GM12873 (cell line): Measurements from ENCODE around the gene SH2D1B.

ENCODE experiments used
- TF ChIP-seq, protein P1 (sequence below): IDR thresholded peaks from 2 replicates; pipeline ENCODE4 v1.5.1; 2012; ENCODE audit warnings: low read depth, mild to moderate bottlenecking, moderate library complexity, low read length, control low read depth; ENCODE audit not compliant: insufficient read depth; ENCODE audit errors: missing control alignments

SH2D1B gene

DNA sequence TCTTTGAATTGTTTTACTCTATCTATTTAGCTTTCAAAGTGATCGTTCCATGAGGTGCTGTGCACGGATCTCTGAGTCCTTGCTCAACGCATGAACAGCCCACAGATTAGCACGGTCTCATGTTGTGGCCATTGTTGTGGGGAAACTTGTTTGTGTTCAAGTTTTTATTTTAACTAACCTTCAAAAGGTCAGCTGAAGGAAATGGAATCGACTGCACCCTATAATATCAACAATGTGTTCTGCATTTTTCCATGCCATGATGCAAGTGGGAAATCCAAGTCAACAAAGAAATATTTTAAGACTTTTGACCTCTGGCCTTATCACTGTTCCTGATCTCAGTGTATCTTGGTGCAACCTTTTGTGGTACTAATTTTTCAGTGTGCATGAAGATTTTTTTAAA, 6.1 kb downstream of the SH2D1B start:
- TF ChIP-seq, protein P1, sequence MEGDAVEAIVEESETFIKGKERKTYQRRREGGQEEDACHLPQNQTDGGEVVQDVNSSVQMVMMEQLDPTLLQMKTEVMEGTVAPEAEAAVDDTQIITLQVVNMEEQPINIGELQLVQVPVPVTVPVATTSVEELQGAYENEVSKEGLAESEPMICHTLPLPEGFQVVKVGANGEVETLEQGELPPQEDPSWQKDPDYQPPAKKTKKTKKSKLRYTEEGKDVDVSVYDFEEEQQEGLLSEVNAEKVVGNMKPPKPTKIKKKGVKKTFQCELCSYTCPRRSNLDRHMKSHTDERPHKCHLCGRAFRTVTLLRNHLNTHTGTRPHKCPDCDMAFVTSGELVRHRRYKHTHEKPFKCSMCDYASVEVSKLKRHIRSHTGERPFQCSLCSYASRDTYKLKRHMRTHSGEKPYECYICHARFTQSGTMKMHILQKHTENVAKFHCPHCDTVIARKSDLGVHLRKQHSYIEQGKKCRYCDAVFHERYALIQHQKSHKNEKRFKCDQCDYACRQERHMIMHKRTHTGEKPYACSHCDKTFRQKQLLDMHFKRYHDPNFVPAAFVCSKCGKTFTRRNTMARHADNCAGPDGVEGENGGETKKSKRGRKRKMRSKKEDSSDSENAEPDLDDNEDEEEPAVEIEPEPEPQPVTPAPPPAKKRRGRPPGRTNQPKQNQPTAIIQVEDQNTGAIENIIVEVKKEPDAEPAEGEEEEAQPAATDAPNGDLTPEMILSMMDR = no peak

DNA sequence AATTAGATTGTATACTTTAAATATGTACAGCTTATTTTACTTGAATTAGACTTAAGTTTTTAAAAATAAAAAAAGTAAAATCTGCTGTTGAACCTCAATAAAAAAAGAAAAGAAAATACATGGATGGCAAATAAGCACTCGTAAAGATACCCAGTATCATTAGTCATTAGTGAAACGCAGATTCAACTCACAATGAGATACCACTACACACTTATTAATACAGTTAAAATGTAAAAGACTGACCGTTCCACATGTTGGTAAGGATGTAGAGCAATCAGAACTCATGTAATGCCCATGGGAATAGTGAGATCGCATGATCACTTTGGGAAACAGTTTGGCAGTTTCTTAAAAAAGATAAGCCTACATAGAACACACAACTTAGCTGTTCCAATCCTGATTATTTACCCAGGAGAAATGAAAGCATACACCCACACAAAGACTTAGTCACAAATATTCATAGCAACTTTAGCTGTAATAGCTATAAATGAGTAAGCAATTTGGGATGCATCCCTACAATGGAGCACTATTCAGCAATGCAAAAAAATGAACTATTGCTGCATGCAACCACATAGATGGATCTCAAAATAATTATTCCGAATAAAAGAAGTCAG, 7.3 kb downstream of the SH2D1B start:
- TF ChIP-seq, protein P1 = no peak

DNA sequence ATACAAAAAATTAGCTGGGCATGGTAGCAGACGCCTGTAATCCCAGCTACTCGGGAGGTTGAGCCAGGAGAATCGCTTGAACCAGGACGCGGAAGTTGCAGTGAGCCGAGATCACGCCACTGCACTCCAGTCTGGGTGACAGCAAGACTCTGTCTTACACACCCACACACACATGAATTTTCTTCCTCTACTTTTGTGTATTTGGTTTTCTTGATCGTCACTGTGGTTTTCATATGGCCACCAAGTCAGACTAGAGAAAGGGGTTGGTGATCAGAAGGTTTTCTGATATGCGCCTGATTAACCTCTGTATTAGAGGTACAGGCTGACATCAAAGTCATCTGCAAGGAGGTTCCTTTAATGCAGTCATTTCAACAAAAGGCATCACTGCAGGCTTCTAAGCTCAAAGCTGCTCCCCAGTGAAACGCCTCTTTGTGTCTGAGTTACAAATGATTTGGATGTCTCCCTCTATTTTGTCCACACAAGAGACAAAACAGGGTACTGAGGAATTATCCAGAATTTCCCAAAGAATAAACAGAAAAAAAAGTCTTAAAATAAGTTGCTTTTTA, 11.1 kb downstream of the SH2D1B start:
- TF ChIP-seq, protein P1 = no peak

DNA sequence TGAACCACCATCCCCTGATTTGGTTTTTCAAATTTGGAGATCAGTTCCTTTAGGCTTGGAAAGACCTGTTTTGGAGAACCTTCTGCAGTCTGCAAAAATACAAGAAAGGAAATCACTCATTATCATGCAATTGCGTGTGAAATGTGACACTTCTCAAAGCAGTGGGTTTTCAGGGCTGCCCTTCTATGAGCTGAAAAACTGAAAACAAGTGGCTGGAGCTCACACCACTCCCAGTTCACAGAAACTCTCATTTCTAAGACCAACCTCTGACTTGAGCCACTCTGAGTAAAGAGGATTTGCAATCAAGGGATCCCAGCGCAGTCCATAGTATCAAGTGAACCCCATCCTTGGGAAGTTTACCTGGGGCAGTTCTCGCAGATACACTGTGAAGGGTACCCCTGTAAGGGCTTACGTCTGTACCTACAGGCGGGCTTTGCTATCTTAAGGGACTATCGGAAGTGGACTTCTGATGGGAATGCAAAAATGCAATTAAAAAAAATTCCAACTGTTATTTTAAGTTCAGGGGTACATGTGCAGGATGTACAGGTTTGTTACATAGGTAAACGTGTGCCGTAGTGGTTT, 12.8 kb downstream of the SH2D1B start:
- TF ChIP-seq, protein P1 = no peak

DNA sequence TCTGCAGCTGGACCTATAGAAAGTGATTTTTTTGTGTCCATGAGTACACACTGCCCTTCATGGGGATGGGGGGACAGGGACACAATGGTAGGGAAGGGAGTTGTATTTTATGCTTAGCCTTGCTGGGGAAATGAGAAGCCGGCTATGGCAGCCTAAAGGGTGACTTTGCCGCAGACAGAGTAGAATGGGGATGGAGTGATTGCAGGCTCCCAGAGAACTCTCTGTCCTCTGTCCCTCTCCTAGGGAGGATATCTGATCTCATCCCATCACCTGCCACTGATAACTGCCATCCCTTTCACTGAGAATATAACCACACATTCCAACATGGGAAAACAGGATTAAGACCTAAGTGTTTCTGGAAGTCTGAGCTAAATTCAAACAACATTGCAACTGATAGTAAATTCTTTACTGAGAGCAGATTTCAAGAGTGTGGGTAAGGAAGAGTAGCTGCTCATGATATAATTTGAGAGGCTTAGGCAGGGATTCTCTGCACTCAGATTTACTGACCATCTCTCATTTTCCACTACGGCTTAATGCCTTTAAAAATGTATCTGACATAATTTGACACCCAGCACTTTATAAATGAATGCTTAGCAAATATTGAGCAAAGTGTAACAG, 13.9 kb downstream of the SH2D1B start:
- TF ChIP-seq, protein P1 = no peak

DNA sequence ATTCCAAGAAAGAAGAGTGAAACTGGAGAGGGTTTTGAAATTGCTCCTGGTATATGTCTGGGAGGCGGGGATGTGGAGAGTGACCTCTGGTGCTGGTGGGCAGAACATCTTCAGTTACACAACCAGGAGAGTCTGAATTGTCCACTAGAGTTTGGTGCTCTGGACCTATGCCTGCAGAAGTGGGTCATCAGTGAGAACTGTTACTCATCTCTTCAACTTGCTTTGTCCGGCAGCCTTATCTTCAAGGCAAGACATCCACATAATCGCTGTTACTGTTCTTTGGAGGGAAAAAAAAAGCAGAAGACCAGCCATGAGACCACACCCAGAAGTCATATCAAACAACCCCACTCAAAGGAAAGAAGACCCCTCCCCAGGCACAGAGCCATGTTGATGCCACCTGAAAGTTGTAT, 14.9 kb downstream of the SH2D1B start:
- TF ChIP-seq, protein P1 = no peak

DNA sequence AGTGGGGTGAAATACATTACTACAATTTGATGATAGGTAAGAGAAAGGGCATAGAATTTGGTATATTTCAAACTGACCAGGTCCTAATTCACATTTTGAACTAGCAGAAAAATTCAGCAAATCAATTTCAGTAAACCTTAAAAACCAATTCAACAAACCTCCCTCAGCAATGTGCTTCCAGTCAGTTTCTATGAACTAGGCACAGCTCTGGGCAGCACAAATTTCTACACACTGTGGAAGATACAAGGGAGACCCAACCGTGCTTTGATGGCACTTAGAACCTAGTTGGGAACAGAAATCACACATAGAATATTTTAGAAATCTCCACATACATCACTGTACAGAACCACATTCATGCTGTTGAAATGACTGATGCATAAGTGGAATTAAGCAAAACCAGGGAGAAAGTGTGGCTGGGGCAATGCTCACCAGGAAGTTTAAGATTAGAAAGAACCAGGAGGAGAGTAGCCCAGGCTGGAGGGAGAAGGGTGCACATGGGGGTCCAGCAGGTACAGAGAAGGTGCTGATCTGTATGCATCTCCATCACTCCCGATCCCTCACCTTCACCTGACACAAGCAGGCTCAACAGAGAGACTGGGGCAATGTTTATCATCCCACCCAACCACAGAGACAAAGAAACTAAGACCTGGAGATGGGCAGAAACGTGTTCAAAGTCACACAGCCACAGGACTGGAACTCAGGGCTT, 15.6 kb downstream of the SH2D1B start:
- TF ChIP-seq, protein P1 = no peak
